KMS-11 (cell line): Measurements from ENCODE around the gene HAUS8.
"Not testable (repeated sequence)": the region's sequence is repeated elsewhere in the genome, so short reads cannot be mapped to it uniquely, and the experiment has no call there.

Experiments used
- H2AFZ ChIP-seq: fragments of 200-600 bp; sonication (generic); 2 replicates; pipeline ENCODE4 v1.6.1; 2016; ENCODE audit warnings: antibody characterized with exemption, mixed run types, low read depth
- H3K27ac ChIP-seq: fragments of 200-600 bp; sonication (generic); 2 replicates; pipeline ENCODE4 v1.6.1; 2016; ENCODE audit warnings: mild to moderate bottlenecking, mixed run types
- H3K27me3 ChIP-seq: fragments of 200-600 bp; sonication (generic); 2 replicates; pipeline ENCODE4 v1.6.1; 2017; ENCODE audit warnings: mild to moderate bottlenecking, low read depth, mixed run types, moderate library complexity; ENCODE audit not compliant: insufficient read depth
- H3K36me3 ChIP-seq: fragments of 200-600 bp; sonication (generic); 2 replicates; pipeline ENCODE4 v1.6.1; 2017; ENCODE audit warnings: mild to moderate bottlenecking, mixed run types; ENCODE audit not compliant: insufficient read depth
- H3K4me1 ChIP-seq: fragments of 200-600 bp; sonication (generic); 2 replicates; pipeline ENCODE4 v1.6.1; 2016; ENCODE audit warnings: mild to moderate bottlenecking, low read depth, mixed run types; ENCODE audit not compliant: poor library complexity, severe bottlenecking
- H3K4me2 ChIP-seq: fragments of 200-600 bp; sonication (generic); 2 replicates; pipeline ENCODE4 v1.7.0; 2016; ENCODE audit warnings: mild to moderate bottlenecking, mixed run types
- H3K4me3 ChIP-seq: fragments of 200-600 bp; sonication (generic); IDR thresholded peaks from 2 replicates; pipeline ENCODE4 v1.6.1; 2017; ENCODE audit warnings: low read depth, low read length, mixed read lengths; ENCODE audit not compliant: insufficient read depth
- H3K79me2 ChIP-seq: fragments of 200-600 bp; sonication (generic); 2 replicates; pipeline ENCODE4 v1.6.1; 2016; ENCODE audit warnings: low read depth, mixed run types; ENCODE audit not compliant: insufficient read depth
- H3K9ac ChIP-seq: fragments of 200-600 bp; sonication (generic); 2 replicates; pipeline ENCODE4 v1.6.1; 2016; ENCODE audit warnings: mild to moderate bottlenecking, mixed run types
- H4K20me1 ChIP-seq: fragments of 200-600 bp; sonication (generic); 2 replicates; pipeline ENCODE4 v1.6.1; 2016; ENCODE audit warnings: mild to moderate bottlenecking, mixed run types; ENCODE audit not compliant: insufficient read depth
- TF ChIP-seq, protein P1 (sequence below): fragments of 200-600 bp; sonication (generic); conservative IDR thresholded peaks from 2 replicates; pipeline ENCODE4 v1.6.1; 2017; ENCODE audit warnings: low read depth, mild to moderate bottlenecking, antibody characterized with exemption, low read length, moderate library complexity, mixed read lengths

Gene HAUS8

GRCh38 chr19:17020823-17021222, 54.4 kb downstream of the HAUS8 start:
- Histone ChIP-seq H4K20me1 (no peaks in the 10 kb centered on the region), H3K4me2 (no peak overlapping the region), H3K79me2 (no peaks in the 10 kb centered on the region), H2AFZ (no peak overlapping the region), H3K4me3 (no peak overlapping the region), H3K9ac (no peak overlapping the region), H3K27me3 (peaks cover 6% of the 10 kb centered on the region; the same call in 1 of the 2 replicates), H3K4me1 (no peaks in the 10 kb centered on the region), H3K27ac (no peak overlapping the region), H3K36me3 (no peaks in the 10 kb centered on the region)
- TF ChIP-seq, protein P1, sequence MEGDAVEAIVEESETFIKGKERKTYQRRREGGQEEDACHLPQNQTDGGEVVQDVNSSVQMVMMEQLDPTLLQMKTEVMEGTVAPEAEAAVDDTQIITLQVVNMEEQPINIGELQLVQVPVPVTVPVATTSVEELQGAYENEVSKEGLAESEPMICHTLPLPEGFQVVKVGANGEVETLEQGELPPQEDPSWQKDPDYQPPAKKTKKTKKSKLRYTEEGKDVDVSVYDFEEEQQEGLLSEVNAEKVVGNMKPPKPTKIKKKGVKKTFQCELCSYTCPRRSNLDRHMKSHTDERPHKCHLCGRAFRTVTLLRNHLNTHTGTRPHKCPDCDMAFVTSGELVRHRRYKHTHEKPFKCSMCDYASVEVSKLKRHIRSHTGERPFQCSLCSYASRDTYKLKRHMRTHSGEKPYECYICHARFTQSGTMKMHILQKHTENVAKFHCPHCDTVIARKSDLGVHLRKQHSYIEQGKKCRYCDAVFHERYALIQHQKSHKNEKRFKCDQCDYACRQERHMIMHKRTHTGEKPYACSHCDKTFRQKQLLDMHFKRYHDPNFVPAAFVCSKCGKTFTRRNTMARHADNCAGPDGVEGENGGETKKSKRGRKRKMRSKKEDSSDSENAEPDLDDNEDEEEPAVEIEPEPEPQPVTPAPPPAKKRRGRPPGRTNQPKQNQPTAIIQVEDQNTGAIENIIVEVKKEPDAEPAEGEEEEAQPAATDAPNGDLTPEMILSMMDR: no peak

DNA sequence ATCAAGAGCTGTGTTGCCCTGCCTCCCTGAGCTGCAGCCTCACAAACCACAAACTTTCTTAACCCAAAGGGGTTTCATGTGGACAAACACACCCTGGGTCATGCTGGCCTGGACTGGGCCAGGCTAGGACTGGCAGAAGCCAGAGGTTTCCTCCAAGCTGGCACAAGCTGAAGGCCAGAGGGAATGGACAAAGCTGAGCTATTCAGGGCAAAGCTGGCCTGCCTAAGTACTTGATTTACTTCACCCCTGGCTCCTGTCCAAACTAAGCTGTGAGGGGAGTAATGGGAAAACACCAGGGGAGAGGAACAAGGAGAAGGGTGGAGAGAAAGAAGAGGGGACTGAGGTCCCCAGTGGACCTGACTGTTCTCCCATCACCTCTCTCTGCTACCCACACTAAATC, 54.9 kb downstream of the HAUS8 start:
- Histone ChIP-seq H3K79me2 (no peaks in the 10 kb centered on the region), H3K4me3 (no peak overlapping the region), H3K9ac (no peak overlapping the region), H3K4me1 (no peaks in the 10 kb centered on the region), H2AFZ (no peak overlapping the region), H3K27ac (no peak overlapping the region), H3K36me3 (no peaks in the 10 kb centered on the region), H4K20me1 (no peaks in the 10 kb centered on the region), H3K27me3 (peaks cover 10% of the 10 kb centered on the region; the same call in 1 of the 2 replicates), H3K4me2 (no peak overlapping the region)
- TF ChIP-seq, protein P1: no peak

DNA sequence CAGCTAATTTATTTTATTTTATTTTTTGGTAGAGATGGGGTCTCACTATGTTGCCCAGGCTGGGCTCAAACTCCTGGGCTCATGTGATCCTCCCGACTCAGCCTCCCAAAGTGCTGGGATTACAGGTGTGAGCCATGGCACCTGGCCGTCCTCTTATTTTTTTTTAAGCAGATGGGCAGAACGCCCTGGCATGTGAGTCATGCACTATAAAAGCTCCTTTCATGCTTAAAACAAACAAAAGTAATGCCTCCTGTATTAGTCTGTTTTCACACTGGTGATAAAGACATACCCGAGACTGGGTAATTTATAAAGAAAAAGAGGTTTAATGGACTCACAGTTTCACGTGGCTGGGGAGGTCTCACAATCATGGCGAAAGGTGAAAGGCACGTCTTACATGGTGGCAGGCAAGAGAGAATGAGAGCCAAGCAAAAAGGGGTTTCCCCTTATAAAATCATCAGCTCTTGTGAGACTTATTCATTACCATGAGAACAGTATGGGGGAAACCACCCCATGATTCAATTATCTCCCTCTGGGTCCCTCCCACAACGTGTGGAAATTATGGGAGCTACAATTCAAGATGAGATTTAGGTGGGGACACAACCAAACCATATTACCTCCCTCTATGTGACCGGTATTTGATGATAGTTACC, 60.9 kb downstream of the HAUS8 start:
- not testable (repeated sequence) for H2AFZ ChIP-seq, H3K27ac ChIP-seq, H3K79me2 ChIP-seq, H4K20me1 ChIP-seq, H3K36me3 ChIP-seq, H3K4me1 ChIP-seq, H3K9ac ChIP-seq, H3K4me3 ChIP-seq, H3K4me2 ChIP-seq
- peaks cover 57% of the 10 kb centered on the region; the same call in 1 of the 2 replicates for H3K27me3 ChIP-seq

DNA sequence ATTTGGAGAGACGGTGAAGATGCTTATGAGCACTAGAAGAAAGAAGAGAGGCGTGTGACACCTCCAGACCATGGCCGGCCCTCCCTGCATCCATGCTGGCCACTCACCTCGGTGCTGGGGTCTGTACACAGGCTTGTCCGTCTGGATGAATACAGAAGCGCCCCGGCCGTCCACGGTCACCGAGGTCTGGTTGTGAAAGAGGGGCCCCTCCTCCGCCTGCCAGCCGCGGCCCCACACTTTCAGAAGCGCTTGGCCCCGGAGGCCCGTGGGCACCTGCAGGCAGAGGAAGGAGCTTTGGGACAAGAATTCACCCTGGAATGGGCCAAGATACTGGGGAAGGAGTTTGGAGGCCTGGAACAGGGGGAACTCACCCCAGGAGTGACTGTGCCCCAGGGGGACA, 63.8 kb downstream of the HAUS8 start:
- H2AFZ ChIP-seq: no peak overlapping the region
- H3K4me2 ChIP-seq: no peak overlapping the region
- H3K79me2 ChIP-seq: no peaks in the 10 kb centered on the region
- no peak overlapping the region for H3K9ac ChIP-seq
- H3K4me1 ChIP-seq: no peaks in the 10 kb centered on the region
- peaks cover 82% of the 10 kb centered on the region for H3K27me3 ChIP-seq
- no peaks in the 10 kb centered on the region for H3K36me3 ChIP-seq
- no peaks in the 10 kb centered on the region for H4K20me1 ChIP-seq
- H3K4me3 ChIP-seq: no peak overlapping the region
- no peak overlapping the region for H3K27ac ChIP-seq
- TF ChIP-seq, protein P1: no peak

- H3K27ac ChIP-seq: no peak overlapping the region
- H3K27me3 ChIP-seq: peaks cover 52% of the 10 kb centered on the region
- no peak overlapping the region for H3K9ac ChIP-seq
- TF ChIP-seq, protein P1: no peak
- no peaks in the 10 kb centered on the region for H3K36me3 ChIP-seq
- no peak overlapping the region for H3K4me2 ChIP-seq
- no peaks in the 10 kb centered on the region for H3K79me2 ChIP-seq
- H3K4me3 ChIP-seq: no peak overlapping the region
- no peaks in the 10 kb centered on the region for H3K4me1 ChIP-seq
- no peak overlapping the region for H2AFZ ChIP-seq
- no peaks in the 10 kb centered on the region for H4K20me1 ChIP-seq
Observed at GRCh38 chr19:17006579-17006978, 68.7 kb downstream of the HAUS8 start.
